PFSK-1 (cell line): ENCODE data around the gene AR.

Experiments used
- FOXP2 ChIP-seq: optimal IDR thresholded peaks from 2 replicates; pipeline ENCODE3; 2011; ENCODE audit warnings: borderline replicate concordance, control low read depth, inconsistent platforms; ENCODE audit not compliant: insufficient read depth; ENCODE audit errors: extremely low read length, extremely low read depth
- POLR2AphosphoS5 ChIP-seq: IDR thresholded peaks from 2 replicates; pipeline ENCODE4 v1.6.1; 2012; ENCODE audit warnings: low read depth, mild to moderate bottlenecking, control low read depth, low read length, moderate library complexity
- SIN3A ChIP-seq: IDR thresholded peaks from 2 replicates; pipeline ENCODE4 v1.6.1; 2012; ENCODE audit warnings: mild to moderate bottlenecking, low read length, moderate library complexity, borderline replicate concordance; ENCODE audit not compliant: insufficient read depth
- TAF1 ChIP-seq: IDR thresholded peaks from 2 replicates; pipeline ENCODE4 v1.6.1; 2012; ENCODE audit warnings: low read length, control low read depth, borderline replicate concordance; ENCODE audit not compliant: insufficient read depth
- TF ChIP-seq, protein P1 (sequence below), 2 experiments: IDR thresholded peaks; 2 replicates each; pipeline versions ENCODE4 v1.6.1 to v1.8.0; 2011 to 2012; ENCODE audit warnings: low read depth in 2 of 2, low read length in 2 of 2, control low read depth in 1 of 2, inconsistent platforms in 1 of 2, mild to moderate bottlenecking in 1 of 2, moderate library complexity in 1 of 2; ENCODE audit not compliant: insufficient read depth in 1 of 2

AR gene

DNA sequence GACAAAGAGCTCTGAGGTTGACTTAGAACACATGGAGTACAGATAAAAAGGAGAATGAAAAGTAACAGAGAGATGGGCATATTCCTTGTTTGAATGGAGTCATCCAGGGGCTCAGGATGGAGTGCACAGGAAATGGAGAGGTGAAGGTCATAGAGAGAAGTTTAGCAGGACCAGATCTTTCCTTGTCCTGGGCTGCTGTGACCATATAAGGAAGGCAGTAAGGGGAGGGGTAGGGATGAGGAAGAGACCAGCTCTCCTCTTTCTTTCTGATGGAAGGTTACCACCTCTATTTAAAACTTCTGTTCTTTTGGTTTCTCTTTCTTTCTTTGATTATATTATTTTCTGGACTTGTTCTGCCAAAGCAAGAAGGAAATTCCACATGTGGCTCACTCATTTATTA, 27.0 kb downstream of the AR start:
- TF ChIP-seq SIN3A: no peak
- TF ChIP-seq FOXP2: no peak
- TF ChIP-seq, protein P1, sequence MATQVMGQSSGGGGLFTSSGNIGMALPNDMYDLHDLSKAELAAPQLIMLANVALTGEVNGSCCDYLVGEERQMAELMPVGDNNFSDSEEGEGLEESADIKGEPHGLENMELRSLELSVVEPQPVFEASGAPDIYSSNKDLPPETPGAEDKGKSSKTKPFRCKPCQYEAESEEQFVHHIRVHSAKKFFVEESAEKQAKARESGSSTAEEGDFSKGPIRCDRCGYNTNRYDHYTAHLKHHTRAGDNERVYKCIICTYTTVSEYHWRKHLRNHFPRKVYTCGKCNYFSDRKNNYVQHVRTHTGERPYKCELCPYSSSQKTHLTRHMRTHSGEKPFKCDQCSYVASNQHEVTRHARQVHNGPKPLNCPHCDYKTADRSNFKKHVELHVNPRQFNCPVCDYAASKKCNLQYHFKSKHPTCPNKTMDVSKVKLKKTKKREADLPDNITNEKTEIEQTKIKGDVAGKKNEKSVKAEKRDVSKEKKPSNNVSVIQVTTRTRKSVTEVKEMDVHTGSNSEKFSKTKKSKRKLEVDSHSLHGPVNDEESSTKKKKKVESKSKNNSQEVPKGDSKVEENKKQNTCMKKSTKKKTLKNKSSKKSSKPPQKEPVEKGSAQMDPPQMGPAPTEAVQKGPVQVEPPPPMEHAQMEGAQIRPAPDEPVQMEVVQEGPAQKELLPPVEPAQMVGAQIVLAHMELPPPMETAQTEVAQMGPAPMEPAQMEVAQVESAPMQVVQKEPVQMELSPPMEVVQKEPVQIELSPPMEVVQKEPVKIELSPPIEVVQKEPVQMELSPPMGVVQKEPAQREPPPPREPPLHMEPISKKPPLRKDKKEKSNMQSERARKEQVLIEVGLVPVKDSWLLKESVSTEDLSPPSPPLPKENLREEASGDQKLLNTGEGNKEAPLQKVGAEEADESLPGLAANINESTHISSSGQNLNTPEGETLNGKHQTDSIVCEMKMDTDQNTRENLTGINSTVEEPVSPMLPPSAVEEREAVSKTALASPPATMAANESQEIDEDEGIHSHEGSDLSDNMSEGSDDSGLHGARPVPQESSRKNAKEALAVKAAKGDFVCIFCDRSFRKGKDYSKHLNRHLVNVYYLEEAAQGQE (IDR thresholded peaks at IDR 0.05; ENCODE audit: insufficient read depth in 1 of 2, low read depth in 2 of 2, low read length in 2 of 2): no peak
- TF ChIP-seq POLR2AphosphoS5: no peak
- no peak for TF ChIP-seq TAF1

DNA sequence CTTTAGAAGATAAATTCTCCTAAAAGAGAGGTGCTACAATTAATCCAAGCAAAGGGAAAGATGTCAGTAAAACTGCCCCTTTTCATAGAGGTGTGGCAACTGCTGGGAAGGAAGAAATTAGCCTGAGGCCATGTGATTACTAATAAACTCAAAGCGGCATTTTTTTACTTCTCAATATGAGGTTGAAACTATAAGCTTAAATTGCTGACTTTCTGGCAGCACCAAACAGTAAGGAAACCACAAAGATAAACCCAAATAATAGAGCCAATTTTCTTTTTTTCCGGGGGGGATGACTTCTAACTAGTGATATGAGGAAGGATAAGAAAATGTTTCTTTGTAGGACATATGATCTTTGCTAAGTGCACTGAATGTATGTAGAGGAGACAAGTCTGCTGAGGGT, 30.9 kb downstream of the AR start:
- TF ChIP-seq, protein P1 (IDR thresholded peaks at IDR 0.05; ENCODE audit: insufficient read depth in 1 of 2, low read depth in 2 of 2, low read length in 2 of 2): no peak
- TF ChIP-seq POLR2AphosphoS5: no peak
- TF ChIP-seq FOXP2: no peak
- no peak for TF ChIP-seq TAF1
- no peak for TF ChIP-seq SIN3A

DNA sequence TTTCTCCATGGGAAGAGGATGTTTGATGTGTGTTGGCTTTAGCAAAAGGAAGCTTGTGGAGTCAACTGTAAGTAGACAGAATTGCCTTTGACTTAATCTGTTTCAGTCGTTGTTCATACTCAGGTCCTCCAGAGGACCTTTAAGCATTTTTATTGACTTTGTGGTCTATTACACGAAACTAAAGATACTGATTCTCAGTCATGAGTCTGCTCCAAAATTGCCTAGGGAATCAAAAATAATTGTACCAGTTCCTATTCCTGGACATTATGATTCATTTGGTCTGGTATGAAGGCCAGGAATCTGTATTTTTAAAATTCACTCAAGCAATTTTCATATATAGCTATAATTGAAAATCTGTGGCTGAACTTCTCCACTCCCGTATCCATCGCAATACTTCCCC, 38.6 kb downstream of the AR start:
- no peak for TF ChIP-seq FOXP2
- TF ChIP-seq SIN3A: no peak
- TF ChIP-seq, protein P1 (IDR thresholded peaks at IDR 0.05; ENCODE audit: insufficient read depth in 1 of 2, low read depth in 2 of 2, low read length in 2 of 2): no peak
- no peak for TF ChIP-seq TAF1
- no peak for TF ChIP-seq POLR2AphosphoS5

DNA sequence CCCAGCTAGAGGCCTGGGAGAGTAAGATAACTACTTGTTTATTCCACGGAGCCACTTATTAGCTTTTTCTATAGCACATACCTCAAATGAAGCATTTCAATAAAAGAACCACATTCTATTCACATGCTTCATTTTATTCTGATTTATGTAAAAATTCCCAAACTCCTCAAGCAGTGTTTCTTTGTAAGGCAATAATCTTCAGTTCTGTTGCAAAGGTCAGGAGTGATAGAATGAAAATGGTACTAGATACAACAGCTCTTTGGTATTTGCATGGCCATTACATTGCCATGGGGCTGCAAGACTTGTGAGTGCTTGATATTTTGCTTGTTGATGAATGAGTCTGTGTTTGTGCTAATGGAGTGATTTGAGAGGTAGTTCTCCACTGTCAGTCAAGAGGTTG, 39.4 kb downstream of the AR start:
- TF ChIP-seq, protein P1 (IDR thresholded peaks at IDR 0.05; ENCODE audit: insufficient read depth in 1 of 2, low read depth in 2 of 2, low read length in 2 of 2): no peak
- no peak for TF ChIP-seq FOXP2
- no peak for TF ChIP-seq TAF1

DNA sequence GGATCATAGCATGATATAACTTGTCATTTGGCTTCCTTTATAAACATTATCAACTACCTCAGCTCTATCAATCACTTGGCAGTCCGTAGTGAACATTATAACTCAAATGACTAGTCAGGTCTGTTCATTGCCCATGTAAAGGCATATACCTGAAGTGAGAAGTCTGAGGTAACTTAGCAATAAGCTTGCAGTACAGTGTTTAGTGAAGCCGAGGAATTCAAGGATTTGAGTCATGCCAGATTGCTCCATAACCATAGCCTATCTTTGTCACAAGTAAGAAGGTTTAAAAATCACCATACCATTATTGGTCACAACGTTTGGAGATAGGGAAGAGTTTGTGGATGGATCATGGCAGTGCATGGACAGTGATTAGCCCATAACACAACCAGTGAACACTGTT, 41.6 kb downstream of the AR start:
- TF ChIP-seq SIN3A (no peak), FOXP2 (no peak), TAF1 (no peak), POLR2AphosphoS5 (no peak)
- TF ChIP-seq, protein P1 (IDR thresholded peaks at IDR 0.05; ENCODE audit: insufficient read depth in 1 of 2, low read depth in 2 of 2, low read length in 2 of 2): no peak
